Measurements from ENCODE around the gene MTA3.

DNA sequence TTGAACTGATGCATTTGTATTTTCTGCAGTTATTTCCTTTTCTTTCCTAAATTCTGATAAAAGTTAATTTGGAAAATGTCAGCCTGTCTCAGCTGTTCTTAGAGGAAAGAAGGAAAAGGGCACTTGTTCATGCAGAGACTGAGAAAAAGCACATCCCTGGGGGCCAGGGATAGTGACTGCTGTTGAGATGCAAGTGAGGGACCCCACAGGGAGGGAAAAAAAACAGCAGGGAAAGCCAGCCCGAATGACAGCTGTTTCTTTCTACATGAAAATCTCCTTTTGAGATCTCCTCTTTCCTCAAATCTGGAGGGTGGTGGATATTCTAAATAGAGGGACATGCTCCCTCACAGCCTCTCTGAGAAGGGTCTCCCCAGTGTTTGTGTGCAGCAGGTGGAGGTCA is 14.0 kb upstream of the MTA3 start:
- TF ChIP-seq CTCF (IDR thresholded peaks at IDR 0.05; ENCODE audit: insufficient read depth, low read length): no peak
- no peak for TF ChIP-seq POLR2AphosphoS5 (IDR thresholded peaks at IDR 0.05; ENCODE audit: low read depth)
- TF ChIP-seq REST (IDR thresholded peaks at IDR 0.05; ENCODE audit: insufficient replicate concordance, low read depth): no peak
- TF ChIP-seq SPI1 (IDR thresholded peaks at IDR 0.05; ENCODE audit: borderline replicate concordance, low read depth): no peak
